Measurements from ENCODE around the gene SUPT20HL2.
"Not testable (repeated sequence)": the region's sequence is repeated elsewhere in the genome, so short reads cannot be mapped to it uniquely, and the experiment has no call there.

Gene SUPT20HL2

DNA sequence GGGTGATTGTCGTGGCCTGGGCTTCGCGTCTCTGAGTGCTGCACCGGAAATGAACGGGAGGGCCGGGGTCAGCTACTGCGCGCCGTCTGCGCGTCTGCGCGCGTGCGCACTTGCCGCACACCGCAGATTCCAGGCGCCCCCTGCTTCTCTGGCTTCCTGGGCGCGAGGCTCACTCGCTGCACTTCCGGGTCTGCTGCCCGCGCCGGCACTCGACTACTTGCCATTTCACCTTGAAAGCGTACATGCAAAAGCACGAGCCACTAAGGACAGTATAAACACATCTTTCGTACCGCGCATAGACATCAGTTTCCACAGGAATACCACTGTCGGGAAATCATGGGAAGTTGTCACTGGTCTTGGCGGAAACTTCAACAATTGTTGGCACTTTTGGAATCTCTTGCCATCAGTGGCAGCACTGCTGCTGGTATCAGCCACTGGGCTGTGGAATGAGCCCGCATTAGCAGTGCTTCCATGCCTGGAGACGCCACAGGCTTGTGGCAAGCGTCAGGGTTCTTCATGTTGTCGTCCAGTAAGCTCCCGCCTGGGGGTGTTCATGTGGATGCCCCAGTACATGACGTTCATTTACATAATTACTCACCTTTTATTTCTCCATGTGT is at the start of gene SUPT20HL2:
TSS of gene SUPT20HL2 (minus strand) at position 51 of the 617 bp plus-strand sequence. CDS start 754 bp downstream, outside the sequence.
- DNase-seq (ENCODE audit: low read depth), result no peak

DNA sequence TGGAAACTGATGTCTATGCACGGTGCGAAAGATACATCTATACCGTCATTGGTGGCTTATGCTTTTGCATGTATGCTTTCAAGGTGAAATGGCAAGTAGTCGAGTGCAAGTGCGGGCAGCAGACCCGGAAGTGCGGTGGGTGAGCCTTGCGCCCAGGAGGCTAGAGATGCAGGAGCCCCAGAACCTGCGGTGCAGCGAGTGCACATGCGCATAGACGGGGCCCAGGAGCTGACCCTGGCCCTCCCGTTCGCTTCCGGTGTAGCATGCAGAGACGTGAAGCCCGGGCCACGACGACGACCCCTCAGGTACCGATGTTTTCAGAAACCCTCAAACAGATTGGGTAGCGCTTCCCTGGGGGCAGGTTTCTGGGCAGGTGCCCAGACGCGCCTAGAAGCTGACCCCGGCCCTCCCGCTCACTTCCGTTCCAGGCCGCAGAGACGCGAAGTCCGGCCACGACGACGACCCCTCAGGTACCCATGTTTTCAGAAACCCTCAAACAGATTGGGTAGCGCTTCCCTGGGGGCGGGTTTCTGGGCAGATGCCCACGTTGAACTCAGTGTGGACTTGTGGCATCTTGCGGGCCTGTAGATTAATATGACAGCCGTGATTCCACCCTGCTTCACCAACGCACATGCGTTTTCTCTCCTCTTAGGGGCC is 48.3 kb upstream of the SUPT20HL2 start:
- not testable (repeated sequence) for DNase-seq (ENCODE audit: low read depth)

DNA sequence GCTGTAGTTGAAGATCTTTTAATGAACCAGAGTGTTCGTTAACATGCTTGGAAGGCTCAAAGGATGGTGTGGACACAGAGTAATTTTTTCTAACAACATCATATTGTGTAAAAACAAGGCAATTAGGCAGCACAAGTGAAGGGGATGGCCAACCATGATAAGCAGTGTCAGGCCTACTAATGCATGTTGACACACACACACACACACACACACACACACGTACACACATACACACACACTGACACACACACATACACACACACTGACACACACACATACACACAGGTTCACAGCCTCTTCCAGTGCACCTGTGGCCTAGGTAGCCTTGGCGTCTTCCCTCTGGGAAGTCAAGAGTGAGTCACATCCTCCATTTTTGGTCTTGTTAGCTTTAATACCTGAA is 46.4 kb upstream of the SUPT20HL2 start, which contains the start of gene SUPT20HL1:
TSS of gene SUPT20HL1 (plus strand) at position 368 of the 400 bp plus-strand sequence. CDS start 2,122 bp downstream, outside the sequence.
- DNase-seq (ENCODE audit: low read depth), result no peak

DNA sequence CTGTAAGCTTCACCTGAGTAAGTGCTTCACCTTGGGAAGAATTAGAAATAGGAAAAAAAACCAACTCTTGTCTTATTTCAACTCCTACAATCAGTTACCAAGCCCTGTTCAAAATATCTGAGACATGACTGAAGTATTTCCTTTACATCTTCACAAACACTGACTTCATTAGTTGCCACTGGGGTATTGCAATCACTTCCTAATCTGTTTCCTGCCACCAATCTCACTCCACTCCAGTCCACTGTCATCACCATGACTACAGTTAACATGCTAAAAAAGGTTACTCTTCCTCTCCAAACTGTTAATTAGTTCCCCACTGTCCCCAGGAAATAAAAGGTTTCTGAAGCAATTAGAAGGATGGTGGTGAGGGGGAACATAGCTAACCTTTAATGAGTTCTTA is 43.2 kb upstream of the SUPT20HL2 start:
- DNase-seq (ENCODE audit: low read depth), result no peak

DNA sequence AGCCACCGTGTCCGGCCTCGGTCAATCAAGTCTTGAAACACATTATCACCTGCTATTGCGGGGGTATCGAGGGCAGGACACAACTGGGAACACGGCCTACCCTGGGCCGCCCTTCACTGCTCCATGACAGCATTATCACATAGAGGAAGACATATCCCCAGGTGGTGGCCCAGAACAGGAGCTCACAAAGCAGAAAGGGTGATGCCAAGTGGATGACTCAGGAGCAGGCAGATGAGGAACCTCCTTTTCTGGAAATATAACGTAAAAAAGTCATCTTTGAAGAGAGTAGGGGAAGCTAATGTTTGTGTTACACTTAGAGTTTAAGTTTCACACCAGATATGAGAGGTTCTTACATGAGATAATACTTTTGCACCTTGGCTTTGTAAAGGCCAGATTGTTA is 41.2 kb upstream of the SUPT20HL2 start:
- no peak for DNase-seq (ENCODE audit: low read depth)

DNA sequence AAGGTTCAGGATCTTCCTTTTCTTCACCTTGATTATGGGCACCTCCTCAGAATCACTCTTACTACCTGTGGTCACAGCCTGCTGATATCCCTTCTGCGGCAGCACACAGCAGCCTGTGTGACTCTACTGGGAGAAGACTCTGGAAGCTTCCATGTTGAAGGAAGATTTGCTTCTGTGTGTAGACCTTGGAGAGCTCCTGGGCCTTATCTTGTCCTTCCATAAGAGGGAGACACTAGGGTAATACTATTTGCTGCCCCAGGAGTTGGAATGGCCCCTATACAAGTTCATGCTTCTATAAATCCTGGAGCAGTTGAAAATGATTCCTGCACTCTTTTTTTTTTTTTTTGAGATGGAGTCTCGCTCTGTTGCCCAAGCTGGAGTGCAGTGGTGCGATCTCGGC is 36.3 kb upstream of the SUPT20HL2 start:
- no peak for DNase-seq (ENCODE audit: low read depth)

DNA sequence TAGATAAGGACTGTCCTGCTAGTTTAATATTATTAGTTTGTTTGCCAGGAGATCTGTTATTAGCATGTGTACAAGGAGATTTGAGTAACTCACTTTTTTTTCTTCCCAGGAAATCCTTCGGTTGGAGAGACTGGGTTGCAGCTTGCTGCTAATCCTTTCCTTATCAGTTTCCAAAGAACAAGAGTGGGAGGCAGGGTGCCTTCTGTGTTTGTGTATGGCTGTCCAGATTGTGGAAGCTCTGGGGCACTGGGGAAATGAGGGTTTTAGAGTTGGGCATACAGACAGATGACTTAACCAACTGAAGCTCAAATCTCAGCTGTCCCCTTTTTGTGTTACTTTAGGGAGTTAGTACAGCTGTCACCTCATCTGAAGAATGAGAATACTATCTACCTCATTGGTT is 34.0 kb upstream of the SUPT20HL2 start:
- no peak for DNase-seq (ENCODE audit: low read depth)

DNA sequence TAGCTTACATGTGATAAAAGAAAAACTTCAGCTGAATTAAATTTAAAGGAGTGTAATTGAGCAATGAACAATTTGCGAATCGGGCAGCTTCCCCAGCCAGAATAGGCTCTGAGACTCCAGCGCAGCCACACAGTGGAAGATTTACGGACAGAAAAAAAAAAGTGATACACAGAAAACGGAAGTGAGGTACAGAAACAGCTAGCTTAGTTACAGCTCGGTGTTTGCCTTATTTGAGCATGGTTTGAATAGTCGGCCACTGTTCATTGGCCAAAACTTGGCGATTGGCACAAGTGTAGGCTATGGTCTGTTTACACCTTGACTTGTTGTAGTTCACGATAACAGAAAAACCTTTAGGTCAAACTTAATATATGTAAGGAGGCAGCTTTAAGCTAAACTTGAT is 29.9 kb upstream of the SUPT20HL2 start:
- no peak for DNase-seq (ENCODE audit: low read depth)

DNA sequence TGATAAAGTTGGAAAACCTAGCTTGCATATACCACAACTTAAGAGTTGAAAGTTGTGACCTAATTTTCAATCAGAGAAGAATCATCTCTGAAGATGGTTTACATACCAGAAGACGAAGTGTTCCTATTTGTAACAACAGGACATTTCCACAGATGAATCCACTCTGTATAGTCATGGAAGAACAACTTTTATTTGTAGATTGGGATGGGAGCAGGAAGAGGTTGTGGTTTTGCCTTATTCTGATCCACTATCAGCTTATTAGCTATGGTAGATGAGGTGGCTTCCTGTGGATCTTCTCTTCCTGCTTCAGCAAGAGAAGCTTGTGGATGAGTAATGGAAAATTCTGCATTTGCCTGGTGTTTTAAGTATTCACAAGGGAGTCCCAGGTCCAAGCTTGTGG is 27.9 kb upstream of the SUPT20HL2 start:
- DNase-seq (ENCODE audit: low read depth), result peak; percentile 64

DNA sequence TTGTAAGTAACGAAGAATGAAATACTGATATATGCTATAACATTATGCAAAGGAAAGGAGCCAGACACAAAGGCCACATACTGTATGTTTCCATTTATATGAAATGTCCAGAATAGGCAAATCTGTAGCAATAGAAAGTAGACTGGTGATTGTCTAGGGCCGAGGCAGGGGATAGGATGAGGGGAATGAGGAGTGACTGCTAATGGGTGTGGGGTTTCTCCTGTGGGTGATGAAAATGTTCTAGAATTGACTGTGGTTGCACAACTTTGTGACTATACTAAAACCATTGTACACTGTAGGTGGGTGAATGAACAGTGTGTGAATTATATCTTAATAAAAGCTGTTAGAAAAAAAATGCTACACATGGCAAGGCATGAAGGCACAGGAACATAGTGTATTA is 26.6 kb upstream of the SUPT20HL2 start:
- no peak for DNase-seq (ENCODE audit: low read depth)

DNA sequence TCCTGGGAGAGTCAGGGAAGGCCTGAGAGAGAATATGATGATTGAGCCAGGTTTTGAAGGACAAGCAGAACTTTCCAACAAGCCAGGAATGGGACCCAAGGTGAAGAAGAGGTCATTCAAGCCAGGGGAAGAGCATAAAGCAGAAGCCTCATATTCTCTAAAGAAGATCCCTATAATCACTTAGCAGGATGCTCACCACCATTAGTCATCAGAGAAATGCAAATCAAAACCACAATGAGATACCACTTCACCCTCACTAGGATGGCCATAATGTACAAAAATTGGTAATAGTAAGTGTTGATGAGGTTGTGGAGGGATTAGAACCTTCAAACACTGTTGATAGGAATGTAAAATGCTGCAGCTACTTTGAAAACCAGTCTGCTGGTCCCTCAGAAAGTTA is 26.0 kb upstream of the SUPT20HL2 start:
- DNase-seq (ENCODE audit: low read depth), result no peak

DNA sequence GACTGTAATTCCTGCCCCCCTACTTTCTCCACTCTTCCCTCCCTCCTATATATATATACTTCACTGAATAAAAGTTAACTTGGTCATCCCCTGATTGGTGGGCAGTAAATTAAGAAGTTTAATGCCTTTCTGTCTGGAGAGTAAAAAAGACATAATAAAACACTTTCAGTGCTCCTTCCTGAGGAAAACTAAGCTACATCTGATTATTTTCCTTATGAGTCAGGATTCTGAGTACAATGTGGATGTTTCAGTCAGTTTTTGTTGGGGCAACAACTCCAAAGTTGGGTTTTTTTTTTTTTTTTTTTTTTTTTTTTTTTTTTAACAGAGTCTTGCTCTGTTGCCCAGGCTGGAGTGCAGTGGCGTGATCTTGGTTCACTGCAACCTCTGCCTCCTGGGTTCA is 22.0 kb upstream of the SUPT20HL2 start:
- DNase-seq (ENCODE audit: low read depth), result peak; percentile 18

DNA sequence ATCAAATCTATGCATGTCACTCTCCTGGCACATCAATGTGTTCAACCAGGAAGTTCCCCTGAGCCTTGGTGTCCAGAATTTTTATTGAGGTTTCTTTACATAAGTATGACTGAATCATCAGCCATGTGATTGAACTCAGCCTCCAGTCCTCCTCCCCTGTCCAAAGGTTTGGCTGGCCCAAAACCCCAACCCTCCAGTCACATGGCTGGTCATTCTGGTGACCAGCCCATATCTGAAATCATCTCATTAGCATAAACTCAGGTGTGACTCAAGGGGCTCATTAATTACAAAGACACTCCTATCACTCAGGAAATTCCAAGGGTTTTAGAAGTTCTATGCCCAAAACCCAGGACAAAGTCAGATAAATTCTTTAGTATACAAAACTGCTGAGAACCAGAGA is 20.6 kb upstream of the SUPT20HL2 start:
- DNase-seq (ENCODE audit: low read depth), result no peak

DNA sequence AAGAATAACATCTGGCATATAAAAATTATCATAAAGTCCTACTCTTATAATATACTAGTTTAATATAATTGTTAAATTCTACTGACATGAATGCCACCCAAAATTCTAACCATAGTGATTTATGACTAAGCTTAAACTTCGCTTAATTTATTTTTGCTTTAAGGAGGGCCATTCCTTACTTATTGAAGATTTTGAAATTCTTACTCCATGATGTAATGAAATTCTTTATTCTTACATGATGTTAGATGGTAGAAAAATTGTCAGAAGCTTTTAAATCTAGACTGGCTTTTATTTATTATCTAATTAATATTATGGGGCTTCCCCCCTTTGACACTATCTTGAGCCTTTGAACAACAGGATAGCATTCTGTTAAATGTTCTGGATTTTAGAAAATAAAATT is 19.5 kb upstream of the SUPT20HL2 start:
- DNase-seq (ENCODE audit: low read depth), result no peak

DNA sequence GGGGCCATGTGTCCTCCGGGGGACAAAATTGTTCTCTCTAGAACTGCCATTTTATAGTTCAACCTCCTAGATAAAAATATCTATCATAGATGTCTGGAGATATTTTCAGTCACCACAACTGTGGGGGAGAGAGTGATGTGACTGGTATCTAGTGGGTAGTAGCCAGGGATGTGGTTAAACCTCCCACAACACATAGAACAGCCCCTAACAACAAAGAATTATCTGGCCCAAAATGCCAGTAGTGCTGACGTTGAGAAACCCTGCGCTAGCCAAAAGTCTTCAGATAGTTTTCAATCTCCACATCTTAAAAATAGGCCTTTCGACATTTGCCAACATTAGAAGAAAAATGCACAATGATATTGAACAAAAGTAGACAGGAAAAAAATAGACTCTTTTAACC is 19.0 kb upstream of the SUPT20HL2 start:
- DNase-seq (ENCODE audit: low read depth), result peak; percentile 18

DNA sequence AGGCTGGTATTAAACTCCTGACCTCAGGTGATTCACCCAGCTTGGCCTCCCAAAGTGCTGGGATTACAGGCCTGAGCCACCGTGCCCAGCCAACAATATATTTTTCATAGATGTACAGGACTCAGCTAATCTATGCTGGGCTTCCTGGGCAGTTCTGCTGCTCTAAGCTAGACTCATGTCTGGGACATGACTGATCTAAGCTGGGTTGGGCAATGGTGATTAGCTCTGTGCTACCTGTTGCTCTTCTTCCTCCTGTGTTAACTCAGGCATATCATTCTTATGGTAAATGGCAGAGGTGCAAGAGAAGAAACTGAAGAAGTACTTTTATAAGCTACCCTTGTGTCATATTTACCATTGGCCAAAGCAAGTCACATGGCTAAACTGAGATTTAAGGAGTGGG is 11.4 kb upstream of the SUPT20HL2 start:
- DNase-seq (ENCODE audit: low read depth), result no peak

DNA sequence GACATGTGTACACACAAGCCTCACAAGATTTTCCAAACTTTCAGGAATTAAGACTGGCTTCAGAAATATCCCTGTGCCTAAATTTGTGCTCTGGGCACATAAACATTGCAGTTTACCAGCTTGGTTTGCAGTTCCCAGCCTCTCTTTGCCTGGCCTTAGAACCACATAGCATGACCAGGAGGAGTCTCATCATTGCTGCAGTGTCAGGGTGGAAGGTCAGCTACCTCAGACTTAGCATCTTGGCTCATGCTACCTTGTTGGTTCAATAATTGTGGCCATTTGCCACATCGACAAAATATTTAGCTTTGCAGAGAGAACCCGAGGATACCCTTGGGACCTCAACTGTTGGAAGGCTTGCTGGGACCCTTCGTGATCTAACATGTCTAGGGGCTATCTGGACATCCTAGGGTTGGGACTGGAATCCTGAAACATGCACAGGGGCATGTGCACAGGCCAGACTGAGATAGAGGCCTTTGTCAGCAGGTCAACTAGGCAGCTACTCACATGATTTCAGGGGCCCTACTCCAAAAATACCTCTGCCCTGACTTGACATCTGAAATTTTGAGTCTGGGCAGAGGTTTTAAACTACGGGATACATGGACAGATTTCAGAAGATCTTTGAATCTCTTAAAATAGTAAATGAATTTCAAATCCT is 8.0 kb upstream of the SUPT20HL2 start:
- DNase-seq (ENCODE audit: low read depth), result no peak

DNA sequence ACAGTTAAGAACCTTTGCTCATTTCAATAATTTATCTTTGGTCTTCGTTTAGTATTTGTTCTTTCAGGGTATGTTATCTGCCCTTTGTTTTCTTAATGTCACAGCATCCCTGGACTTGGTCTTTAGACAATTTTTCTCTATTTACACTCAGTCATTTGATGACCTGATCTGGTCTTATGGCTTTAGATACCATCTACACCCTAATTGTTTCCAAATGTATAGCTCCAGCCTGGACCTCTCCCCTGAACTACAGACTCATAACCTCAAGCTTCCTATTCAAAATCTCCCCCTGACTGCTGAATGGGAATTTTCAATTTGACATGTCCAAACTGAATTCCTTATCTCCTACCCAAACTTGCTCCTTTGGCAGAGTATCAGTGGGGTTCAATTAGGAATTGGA is 3.7 kb upstream of the SUPT20HL2 start:
- DNase-seq (ENCODE audit: low read depth), result no peak

DNA sequence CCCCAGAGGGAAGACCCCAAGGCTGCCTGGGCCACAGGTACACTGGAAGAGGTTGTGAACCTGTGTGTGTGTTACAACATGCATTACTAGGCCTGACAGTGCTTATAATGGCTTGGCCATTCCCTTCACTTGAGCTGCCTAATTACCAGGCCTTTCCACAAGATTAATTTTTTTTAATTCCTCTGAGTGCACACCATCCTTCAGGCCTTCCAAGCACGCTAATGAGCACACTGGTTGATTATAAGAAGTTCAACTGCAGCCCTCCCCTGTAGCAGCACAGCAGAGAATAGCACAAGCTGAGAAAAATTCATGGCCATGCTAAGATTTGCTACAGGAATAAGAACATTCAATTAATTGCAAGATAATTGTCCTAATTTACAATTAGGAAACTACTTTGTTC is 2.2 kb upstream of the SUPT20HL2 start:
- DNase-seq (ENCODE audit: low read depth), result no peak

DNA sequence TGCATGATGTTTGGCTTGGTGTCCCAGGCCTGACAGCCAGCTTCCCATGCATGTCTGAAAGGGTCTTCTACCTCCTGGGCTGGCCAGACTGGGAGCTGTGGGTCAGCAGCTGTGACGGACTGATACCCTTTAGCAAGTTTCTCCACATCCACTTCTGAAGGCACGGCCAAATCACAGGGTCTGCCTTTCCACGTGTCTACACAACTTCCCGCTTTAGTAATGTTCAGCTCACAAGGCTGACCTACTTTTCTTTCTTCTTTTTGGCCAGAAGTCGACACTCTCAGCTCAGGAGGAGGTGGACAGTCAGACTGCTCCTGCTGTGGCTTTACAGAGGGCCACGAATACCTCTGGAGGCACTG is 1.6 kb downstream of the SUPT20HL2 start:
- DNase-seq (ENCODE audit: low read depth), result not testable (repeated sequence)

DNA sequence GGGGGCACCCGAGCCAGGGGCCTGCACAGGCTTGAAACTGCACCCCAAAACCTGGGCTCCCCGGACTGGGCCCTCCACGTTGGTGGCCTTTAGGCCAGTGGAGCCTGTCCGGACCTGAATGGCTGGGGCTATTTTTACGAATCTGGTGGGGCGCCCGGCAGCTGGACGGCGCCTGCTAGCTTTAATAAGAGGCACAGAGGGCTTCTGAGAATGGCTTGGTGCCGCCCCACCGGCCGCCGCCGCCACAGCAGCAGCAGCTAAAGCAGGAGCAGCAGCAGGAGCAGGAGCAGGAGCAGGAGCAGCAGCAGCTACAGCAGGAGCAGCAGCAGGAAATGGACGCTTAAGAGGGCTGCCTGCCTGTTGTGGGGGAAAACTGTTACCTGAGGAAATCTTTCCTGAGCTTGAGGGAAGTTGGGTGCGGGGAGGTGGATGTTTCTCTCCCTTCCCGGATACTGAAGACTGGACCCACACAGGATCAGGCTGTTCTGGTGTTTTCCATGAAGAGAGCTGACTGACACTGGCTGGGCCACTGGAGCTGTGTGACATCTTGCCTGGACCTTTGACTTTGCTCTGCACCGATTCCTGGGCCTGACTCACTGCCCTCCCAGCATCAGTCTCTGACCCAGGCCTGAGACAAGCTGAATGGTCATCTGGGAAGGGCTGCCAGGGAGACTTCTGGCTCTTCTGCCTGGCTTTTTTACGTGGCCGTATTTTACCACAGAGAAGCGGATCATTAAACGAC is 2.2 kb downstream of the SUPT20HL2 start:
- DNase-seq (ENCODE audit: low read depth), result not testable (repeated sequence)

DNA sequence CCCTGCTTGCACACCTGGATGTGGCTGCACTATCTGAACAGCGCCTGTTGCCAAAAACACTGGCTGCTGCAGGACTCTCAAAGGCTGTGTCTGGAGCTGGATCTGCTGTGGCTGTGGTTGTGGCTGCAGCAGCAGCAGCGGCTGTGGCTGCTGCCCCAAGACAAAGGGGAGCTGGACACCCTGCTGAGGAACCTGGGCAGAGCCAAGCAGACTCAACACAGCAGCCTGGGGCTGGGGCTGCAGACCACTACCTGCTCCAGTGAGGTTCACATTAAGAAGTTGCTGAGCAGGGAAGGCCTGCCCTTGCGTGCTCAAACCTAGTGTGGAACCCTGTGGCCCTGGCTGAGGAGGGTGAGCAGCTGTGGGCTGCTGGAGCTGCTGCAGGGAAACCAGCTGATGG is 3.0 kb downstream of the SUPT20HL2 start:
- not testable (repeated sequence) for DNase-seq (ENCODE audit: low read depth)
